HG02840 (cell line): Measurements from ENCODE around the gene PRRC2B.
"Not testable (repeated sequence)": the region's sequence is repeated elsewhere in the genome, so short reads cannot be mapped to it uniquely, and the experiment has no call there.

Experiments used
- ATAC-seq: cut with Tn5 transposase; IDR thresholded peaks from one replicate; pipeline ENCODE4 v1.9.1; 2021; ENCODE audit warnings: mild to moderate bottlenecking, moderate library complexity, moderate number of reproducible peaks; ENCODE audit not compliant: unreplicated experiment, low FRiP score

Gene PRRC2B

DNA sequence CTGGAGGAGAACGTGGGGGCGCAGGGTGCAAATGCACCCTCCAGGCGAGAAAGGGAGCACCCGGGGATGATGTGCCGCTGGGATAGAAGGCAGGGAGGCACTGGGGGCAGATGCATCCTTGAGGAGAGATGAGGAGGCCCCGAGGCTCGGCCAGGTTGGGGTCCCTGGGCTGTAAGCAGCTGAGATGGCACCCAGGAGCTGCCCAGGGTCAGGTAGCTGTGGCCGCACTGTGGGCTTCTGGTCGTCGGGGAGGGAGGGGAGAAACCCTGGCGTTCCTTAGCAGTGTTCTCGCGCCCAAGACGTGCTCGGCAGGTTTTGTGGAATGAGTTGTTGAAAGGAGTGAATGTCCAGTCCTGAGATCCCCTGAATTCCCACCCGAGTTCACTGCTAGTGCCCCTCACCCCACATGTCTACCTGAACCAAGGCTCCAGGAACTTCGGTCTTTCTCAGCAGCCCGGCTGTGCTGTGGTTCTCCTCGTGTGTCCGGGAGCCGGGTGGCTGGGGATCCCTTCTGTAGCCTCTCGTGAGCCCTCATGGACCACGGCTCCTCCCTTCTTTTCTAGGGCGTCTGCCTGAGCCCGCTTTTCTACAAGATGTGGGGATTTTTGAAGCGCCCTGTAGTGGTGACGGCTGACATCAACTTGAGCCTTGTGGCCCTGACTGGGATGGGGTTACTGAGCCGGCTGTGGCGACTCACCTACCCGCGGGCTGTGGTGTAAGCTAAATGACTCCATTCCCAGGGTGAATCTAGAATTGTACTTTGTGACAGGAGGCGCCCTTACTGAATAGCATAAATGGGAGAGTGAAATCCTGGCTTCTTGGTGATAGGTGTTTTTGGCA is 110.0 kb downstream of the PRRC2B start:
- ATAC-seq, result no peak

DNA sequence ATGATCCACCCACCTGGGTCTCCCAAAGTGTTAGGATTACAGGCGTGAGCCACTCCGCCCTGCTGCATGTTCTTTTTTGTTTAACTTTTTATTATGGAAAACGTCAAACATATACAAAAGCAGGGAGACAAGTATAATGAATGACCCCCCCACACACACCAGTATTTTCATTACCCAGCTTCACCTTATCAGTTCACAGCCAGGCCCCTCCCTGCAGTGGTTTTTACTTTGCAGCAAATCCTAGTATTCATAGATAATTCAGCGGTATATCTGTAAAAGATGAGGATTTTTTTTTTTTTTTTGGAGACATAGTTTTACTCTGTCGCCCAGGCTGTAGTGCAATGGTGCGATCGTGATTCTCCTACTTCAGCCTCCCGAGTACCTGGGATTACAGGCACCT is 111.1 kb downstream of the PRRC2B start:
- no peak for ATAC-seq

GRCh38 chr9:131511416-131511815 is 117.5 kb downstream of the PRRC2B start:
- no peak for ATAC-seq

DNA sequence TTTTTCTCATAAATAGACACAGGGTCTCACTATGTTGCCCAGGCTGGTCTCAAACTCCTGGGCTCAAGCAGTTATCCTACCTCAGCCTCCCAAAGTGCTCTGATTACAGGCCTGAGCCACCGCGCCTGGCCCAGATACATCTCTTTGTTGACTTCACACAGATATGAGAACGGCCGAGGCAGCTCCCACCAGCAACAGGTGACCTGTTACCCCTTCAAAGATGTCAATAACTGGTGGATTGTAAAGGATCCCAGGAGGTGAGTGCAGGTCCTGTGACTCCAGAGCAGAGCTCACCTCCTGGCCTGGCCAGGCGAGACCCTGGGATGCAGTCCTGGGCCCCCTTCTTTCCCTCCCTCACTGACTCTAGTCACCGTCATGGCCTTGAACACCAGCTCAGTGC is 118.0 kb downstream of the PRRC2B start:
- no peak for ATAC-seq

- no peak for ATAC-seq
Measured at GRCh38 chr9:131513177-131513576, 119.3 kb downstream of the PRRC2B start.

GRCh38 chr9:131515559-131516031 is 121.7 kb downstream of the PRRC2B start:
- ATAC-seq, result not testable (repeated sequence)

DNA sequence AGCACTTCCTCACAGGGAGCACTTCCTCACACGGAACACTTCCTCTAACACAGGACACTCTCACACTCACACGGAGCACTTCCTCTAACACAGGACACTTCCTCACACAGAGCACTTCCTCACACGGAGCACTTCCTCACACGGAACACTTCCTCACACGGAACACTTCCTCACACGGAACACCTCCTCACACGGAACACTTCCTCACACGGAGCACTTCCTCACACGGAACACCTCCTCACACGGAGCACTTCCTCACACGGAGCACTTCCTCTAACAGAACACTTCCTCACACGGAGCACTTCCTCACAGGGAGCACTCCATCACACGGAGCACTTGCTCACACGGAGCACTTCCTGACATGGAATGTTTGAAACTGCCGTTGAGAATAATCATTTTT is 122.2 kb downstream of the PRRC2B start:
- no peak for ATAC-seq

DNA sequence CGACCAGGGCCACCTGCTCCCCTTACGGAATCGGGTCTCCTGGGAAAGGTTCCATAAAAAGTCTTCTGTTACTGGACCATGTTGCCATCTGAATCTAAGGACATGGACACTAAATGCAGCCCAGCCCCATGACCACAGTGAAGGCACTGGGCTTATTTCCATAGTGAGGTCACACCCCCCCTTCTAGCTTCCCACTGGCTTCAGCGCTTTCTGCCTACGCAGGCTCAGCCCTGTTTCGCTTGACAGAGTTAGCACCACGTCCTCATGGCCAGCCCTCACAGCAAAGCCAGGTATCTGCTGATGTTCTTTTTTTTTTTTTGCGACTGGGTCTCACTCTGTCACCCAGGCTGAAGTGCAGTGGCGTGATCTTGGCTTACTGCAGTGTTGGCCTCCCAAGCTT is 123.0 kb downstream of the PRRC2B start:
- no peak for ATAC-seq

- ATAC-seq, result no peak
Measured at GRCh38 chr9:131517761-131518190, 123.9 kb downstream of the PRRC2B start.

DNA sequence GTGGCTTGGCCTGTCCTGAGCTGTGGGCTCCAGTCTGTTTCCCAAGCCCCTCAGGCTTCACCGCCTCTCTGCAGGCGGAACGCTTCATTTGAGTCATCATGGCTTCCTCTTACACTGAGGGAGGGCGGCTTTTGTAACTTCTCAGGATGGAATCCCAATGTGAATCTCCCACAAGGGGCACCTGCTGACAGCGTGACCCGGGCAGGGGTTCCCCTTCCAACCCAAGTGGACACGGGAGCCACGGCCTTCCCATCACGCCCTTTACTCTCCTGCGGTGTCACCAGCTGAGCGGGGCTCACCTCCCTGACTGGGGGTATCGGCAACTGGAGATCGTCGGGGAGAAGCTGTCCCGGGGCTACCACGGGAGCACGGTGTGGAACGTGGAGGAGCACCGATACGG is 124.7 kb downstream of the PRRC2B start:
- no peak for ATAC-seq

DNA sequence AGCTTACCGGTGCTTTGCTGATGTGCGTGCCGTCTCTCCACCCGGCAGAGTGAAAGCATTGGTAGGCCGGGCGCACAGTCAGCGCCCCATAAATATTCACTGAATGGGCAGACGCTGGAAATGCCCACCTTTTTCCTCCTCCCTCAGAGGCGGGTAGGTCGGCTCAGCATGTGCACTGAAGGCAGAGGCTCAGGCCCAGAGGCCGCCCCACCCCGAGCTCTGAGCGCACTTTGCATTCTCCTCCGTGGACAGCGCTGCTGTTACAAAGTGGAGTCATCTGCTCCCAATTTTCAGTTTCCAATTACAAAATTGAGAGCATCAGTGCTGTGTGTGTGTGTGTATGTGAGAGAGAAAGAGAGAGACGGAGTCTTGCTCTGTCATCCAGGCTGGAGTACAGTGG is 126.6 kb downstream of the PRRC2B start:
- no peak for ATAC-seq

DNA sequence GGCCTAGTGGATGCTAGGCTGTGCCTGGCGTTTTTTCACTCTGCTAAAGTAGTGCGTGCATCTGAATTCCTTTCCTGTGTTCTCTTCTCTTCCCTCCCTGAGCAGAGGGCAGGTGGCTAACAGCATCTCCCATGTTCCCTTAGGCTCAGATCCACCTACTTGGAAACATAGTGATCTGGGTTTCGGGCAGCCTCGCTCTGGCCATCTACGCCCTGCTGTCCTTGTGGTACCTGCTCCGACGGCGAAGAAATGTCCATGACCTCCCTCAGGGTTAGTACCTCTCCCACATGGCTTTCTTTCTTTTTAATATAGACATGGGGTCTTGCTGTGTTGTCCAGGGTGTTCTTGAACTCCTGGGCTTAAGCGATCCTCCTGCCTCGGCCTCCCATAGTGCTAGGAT is 127.3 kb downstream of the PRRC2B start:
- ATAC-seq, result no peak

GRCh38 chr9:131521822-131522221 is 127.9 kb downstream of the PRRC2B start:
- ATAC-seq, result no peak

DNA sequence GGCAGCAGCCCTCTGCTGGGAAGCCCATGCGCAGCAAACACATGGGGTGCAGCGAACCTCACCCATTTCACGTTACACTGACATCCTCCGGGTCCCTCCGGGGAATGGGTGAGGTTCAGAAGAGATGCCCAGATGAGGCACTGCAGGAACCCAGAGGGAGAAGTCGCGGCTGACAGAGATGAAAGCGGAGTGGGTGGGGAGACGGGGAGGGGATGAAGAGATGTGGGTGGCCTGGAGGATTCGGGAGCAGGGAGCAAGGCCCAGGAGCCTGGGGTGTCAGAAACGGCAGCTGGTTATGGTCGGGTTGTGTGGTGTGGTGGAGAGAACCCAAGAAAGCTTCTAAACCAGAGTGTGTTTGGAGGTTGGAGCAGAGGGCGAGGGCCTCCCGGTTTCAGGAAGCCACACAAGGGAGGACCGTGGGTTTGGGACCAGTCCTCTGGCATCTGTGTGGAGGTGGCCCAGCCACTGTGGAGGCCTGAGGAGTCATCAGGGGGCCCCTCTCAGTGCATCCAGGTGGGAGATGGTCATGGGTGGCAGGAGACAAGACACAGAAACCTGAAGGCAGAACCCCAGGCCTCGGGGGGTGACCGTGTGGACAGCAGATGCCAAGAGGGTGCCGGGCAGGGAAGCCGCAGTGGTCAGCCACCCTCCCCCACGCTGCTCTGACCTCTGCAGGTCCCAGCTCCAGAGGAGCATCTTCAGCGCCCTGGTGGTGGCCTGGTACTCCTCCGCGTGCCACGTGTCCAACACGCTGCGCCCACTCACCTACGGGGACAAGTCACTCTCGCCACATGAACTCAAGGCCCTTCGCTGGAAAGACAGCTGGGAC is 128.6 kb downstream of the PRRC2B start:
- ATAC-seq, result no peak

DNA sequence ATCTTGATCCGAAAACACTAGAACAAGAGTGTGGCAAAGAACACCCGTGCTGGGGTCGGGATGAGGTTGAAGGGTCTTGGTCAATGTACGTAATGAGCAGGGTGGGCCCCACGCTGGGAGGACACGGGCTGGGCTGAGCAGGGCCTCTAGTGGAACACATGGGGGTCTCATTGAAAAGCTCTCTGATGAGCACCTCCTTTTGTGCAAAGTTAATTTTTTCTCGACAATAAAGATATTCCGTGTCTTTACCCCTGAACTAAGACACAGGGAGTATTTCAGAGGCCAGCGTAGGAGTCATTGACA is 129.2 kb downstream of the PRRC2B start:
- ATAC-seq, result no peak

DNA sequence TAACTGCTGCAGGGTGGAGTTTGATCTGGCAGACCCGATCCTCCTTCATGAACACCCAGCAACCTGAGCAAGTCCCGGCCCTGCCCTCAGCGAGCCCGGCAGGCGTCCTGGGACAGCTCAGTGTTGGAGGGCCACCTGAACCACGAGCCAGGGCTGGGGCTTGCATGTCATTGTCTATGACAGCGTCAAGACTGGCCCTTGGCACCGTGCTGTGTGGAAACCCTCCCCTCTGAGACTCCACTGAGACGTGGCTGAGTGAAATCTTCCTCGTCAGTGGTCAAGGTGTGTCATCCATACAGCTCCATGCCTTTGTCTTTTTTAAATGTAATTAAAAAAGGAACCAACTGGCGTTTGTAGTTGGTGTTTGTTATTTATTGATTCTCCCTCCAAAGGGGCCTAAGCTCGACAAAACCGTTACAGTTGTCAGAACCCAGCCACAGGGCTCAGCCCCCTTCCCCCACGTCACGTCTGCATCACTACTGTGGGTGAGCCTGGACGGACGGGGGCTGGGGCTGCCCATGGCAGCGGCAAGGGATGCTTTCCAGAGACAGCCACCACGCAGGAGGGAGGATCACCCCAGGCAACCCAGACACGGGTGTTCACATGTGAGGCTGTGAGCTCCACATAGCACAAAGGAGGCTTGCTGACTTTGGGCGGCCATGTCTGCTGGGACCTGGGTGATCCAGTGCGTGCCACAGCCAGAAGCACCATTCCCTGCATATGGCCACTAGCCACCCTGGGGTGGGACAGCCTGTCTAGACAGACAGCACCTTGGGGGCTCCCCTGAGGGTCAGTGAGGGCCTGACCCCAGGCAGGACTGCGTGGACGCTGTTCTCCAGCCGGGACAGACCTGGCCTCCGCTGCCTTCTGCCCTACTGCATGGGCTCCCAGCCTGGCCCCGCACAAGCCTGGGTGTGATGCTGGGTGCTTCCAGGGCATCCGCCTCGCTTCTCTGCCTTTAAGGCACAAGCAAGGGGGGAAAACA is 129.9 kb downstream of the PRRC2B start:
- no peak for ATAC-seq

DNA sequence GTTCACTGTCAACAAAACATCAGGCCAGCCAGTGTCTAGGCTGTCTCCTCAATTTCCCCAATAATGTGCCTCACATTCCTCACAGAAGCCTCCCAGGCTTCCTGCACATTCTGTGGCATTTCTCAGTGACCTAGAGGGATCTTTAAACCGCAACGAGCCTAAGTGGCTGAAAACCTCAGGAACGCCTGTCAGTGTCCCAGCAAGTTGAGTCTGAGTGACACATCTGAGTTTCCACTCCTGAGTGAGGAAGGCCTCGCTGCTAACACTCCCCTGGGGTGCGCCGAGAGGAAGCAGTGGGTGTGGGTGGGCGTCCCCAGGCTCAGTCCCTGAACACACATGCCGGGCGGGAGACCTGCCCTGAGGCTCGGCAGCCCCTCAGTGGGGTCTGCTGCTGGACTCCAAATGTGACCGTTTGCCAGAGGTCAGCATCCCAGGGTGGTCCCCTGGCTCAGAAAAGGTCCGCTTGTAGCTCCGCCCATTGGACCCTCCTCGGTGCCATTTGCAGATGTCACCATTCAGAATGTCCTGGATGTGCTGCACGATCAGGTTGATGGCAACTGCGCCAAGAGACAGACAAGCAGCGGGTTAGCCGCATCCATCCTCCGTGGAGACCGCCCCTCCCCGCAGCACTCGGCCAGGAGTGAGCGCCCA is 130.9 kb downstream of the PRRC2B start:
- no peak for ATAC-seq

DNA sequence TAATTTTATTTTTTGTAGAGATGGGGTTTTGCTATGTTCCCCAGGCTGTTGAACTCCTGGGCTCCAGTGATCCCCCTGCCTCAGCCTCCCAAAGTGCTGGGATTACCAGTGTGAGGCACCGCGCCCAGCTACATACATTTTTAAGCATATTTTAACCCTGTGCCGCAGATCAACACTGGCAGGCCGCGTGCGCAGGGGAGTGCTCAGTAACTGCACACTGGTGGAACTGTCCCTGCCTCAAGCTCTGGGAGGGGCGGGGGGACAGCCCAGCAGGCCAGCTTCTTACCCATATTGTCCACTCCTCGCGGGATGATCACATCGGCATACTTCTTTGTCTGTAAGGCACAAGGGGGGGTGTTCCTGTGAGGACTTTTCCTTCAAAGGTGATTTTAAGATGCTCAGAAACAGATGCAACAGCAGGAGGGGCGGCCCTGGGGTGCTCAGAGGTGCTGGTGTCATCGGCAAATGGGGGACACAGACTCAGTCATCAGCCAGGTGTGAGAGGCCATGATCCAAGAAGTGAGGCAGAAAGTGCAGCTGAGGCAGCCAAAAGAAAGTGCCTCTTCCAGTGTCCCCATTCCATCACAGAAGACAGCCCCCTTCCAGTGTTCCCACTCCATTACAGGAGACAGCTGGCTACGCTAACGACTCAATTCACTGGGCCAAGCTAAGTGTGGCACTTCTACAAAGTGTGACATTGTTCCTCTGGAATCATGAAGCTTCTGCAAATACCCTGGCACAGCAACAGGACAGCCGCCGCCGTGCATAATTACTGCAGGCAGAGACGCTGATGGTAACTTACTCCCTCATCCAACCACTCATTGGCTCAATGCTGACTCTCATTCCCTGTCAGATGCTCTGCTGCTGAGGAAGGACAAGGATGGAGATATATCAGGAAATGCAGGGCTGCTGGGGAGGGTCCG is 132.0 kb downstream of the PRRC2B start:
- no peak for ATAC-seq

DNA sequence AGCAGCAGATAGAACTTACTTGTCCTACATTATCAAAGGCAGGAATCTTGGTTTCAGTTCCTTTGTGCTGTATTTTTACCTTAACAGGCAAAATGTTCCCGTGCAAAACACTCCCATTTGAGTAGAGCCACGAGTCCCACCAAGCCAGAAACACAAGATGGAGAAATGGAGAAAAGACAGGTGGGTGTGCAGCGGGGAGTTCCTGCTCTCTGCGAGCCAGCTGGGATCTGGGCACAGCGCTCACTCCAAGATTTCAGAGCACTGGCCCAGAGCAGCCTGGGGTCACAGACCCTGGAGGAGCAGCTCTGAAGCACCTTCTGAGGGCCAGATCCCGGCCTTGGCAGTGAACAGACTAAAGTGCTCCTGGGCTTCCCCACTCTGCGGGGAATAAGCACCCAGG is 134.3 kb downstream of the PRRC2B start:
- ATAC-seq, result no peak
